WTC11 (cell line): ENCODE data around the gene AMER2.

Source experiments
- NR3C1 ChIP-seq: sonication (generic); formaldehyde crosslinking; conservative IDR thresholded peaks from 2 replicates; pipeline ENCODE4 v1.8.1; 2023; ENCODE audit warnings: low read depth, mild to moderate bottlenecking, missing genetic modification reagents
- TF ChIP-seq, protein P1 (sequence below): fragments of 200-600 bp; IDR thresholded peaks from 2 replicates; pipeline ENCODE4 v1.8.0; 2022; ENCODE audit warnings: antibody characterized with exemption

DNA sequence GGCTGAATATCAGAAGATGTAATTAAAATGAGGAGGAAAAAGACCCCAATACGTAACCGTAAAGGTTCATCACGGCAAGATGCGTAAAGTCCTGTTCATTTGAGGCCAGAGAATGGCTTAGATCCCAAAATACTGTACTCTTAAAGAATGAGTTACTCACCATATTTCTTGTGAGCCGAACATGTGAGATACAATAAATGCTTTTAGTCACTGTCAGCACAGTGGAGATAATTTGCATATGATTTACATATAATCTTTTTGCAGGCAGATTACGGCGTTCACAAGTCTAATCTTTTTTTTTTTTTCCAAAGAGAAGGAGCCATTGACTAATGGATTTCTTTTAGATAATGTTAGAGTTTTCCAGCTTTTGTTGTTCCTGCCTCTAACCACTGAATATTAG is 28.4 kb downstream of the AMER2 start:
- TF ChIP-seq, protein P1, sequence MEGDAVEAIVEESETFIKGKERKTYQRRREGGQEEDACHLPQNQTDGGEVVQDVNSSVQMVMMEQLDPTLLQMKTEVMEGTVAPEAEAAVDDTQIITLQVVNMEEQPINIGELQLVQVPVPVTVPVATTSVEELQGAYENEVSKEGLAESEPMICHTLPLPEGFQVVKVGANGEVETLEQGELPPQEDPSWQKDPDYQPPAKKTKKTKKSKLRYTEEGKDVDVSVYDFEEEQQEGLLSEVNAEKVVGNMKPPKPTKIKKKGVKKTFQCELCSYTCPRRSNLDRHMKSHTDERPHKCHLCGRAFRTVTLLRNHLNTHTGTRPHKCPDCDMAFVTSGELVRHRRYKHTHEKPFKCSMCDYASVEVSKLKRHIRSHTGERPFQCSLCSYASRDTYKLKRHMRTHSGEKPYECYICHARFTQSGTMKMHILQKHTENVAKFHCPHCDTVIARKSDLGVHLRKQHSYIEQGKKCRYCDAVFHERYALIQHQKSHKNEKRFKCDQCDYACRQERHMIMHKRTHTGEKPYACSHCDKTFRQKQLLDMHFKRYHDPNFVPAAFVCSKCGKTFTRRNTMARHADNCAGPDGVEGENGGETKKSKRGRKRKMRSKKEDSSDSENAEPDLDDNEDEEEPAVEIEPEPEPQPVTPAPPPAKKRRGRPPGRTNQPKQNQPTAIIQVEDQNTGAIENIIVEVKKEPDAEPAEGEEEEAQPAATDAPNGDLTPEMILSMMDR = no peak
- TF ChIP-seq NR3C1 (CRISPR knock-in tag) = no peak
